Fibroblast of villous mesenchyme (primary cell): ENCODE measurements around the gene CCDC57. TPM values are rescaled to one million over a fixed set of nuclear protein-coding genes. Genes with fewer than 3 reads are reported as not detected.

Source experiments
- DNase-seq: peaks from one replicate; pipeline ENCODE4 v3.0.0-alpha.2; 2010; ENCODE audit warnings: low read depth
- H3K4me3 ChIP-seq: 2 replicates; pipeline ENCODE4 v1.5.1; 2011; ENCODE audit warnings: low read depth, mild to moderate bottlenecking, low read length
- CTCF ChIP-seq: IDR thresholded peaks from 2 replicates; pipeline ENCODE4 v1.5.1; 2012; ENCODE audit warnings: low read depth, mild to moderate bottlenecking, low read length; ENCODE audit not compliant: insufficient read depth
- total RNA-seq: library from RNA; depleted of rRNA; stranded (reverse); fragments of >200 nt; gene quantifications from 2 replicates; pipeline ENCODE4 v1.2.3, GENCODE V29; 2012

CCDC57 gene
- total RNA-seq, 1 donor = 19.9 TPM

GRCh38 chr17:82219753-82220709 lies 7.4 kb upstream of the CCDC57 start:
- TF ChIP-seq CTCF = no peak
- no peak overlapping the region for H3K4me3 ChIP-seq
- DNase-seq = no peak

- no peak for DNase-seq
- no peak for TF ChIP-seq CTCF
Observed at GRCh38 chr17:82219083-82219482, 6.4 kb upstream of the CCDC57 start.

GRCh38 chr17:82218349-82219075 lies 5.9 kb upstream of the CCDC57 start:
- no peak overlapping the region for H3K4me3 ChIP-seq
- no peak for DNase-seq
- TF ChIP-seq CTCF = no peak

More at GRCh38 chr17:82219083-82219482, 6.4 kb upstream of the CCDC57 start:
- no peak overlapping the region for H3K4me3 ChIP-seq

- no peak overlapping the region for H3K4me3 ChIP-seq
- no peak for TF ChIP-seq CTCF
- peak; percentile 96 for DNase-seq
Observed at GRCh38 chr17:82217530-82218204, 5.0 kb upstream of the CCDC57 start.

GRCh38 chr17:82217120-82217529 lies 4.5 kb upstream of the CCDC57 start:
- peak; percentile 65 for DNase-seq

More at GRCh38 chr17:82217120-82217529, 4.5 kb upstream of the CCDC57 start:
- H3K4me3 ChIP-seq = no peak overlapping the region
- TF ChIP-seq CTCF = no peak
